ENCODE data around the gene DNAH8. TPM values are rescaled to one million over a fixed set of nuclear protein-coding genes. Genes with fewer than 3 reads are reported as not detected.

DNAH8 gene
- total RNA-seq, 1 experiment from 2014 or later: not detected

- no peak overlapping the region for H2AFZ ChIP-seq (ENCODE audit: low read depth, low read length, poor library complexity, severe bottlenecking)
- H3K27me3 ChIP-seq (ENCODE audit: insufficient read depth, low read length): no peaks in the 10 kb centered on the region
- no peak for DNase-seq (ENCODE audit: low read depth, low spot score)
- H3K9me3 ChIP-seq (ENCODE audit: control insufficient read depth in 1 of 2, insufficient read depth in 1 of 2, low read depth in 1 of 2, low read length in 2 of 2): no peaks in the 10 kb centered on the region
- H3K9ac ChIP-seq (ENCODE audit: low read length): no peak overlapping the region
- no peaks in the 10 kb centered on the region for H3K9me2 ChIP-seq (ENCODE audit: insufficient read depth)
- 0 out of 2 replicates have a peak, but pooled peaks cover 5% of the 10 kb centered on the region for H4K20me1 ChIP-seq (ENCODE audit: insufficient read depth)
- intact Hi-C loops (cut with micrococcal nuclease): no loop called here
- no peaks in the 10 kb centered on the region for H3K4me1 ChIP-seq (ENCODE audit: control insufficient read depth in 1 of 2, insufficient read depth in 2 of 2, low read length in 2 of 2)
- H3K27ac ChIP-seq (ENCODE audit: low read depth, low read length): no peak overlapping the region
- CTCF ChIA-PET: no interaction called here
- no peak for ATAC-seq
- BruUV-seq (replicated peaks): no TSS peak
- peaks cover 16 to 36% of the 10 kb centered on the region in 2 experiments for H3K36me3 ChIP-seq (ENCODE audit: control insufficient read depth in 1 of 2, insufficient read depth in 2 of 2, low read length in 2 of 2)
- H3K4me2 ChIP-seq (ENCODE audit: low read length): no peak overlapping the region
- TF ChIP-seq POLR2A (IDR thresholded peaks at IDR 0.05; ENCODE audit: borderline replicate concordance, extremely low read depth, insufficient read depth, insufficient read length) (no peak), JUND (IDR thresholded peaks at IDR 0.05) (no peak), TCF7L2 (IDR thresholded peaks at IDR 0.05; ENCODE audit: borderline replicate concordance, extremely low read depth, insufficient read depth, insufficient read length) (no peak), CEBPB (IDR thresholded peaks at IDR 0.05; ENCODE audit: low read depth) (no peak), RAD21 (IDR thresholded peaks at IDR 0.05; ENCODE audit: low read depth) (no peak), REST (IDR thresholded peaks at IDR 0.05; ENCODE audit: low read depth) (no peak), SRF (IDR thresholded peaks at IDR 0.05; ENCODE audit: low read depth) (no peak), MAX (IDR thresholded peaks at IDR 0.05) (no peak), ELF1 (IDR thresholded peaks at IDR 0.05; ENCODE audit: borderline replicate concordance, low read depth) (no peak), SIN3A (IDR thresholded peaks at IDR 0.05; ENCODE audit: low read depth) (no peak), ZFX (IDR thresholded peaks at IDR 0.05) (no peak), YY1 (IDR thresholded peaks at IDR 0.05; ENCODE audit: extremely low read depth, insufficient replicate concordance, low read depth, low read length) (no peak)
- TF ChIP-seq, protein P1, sequence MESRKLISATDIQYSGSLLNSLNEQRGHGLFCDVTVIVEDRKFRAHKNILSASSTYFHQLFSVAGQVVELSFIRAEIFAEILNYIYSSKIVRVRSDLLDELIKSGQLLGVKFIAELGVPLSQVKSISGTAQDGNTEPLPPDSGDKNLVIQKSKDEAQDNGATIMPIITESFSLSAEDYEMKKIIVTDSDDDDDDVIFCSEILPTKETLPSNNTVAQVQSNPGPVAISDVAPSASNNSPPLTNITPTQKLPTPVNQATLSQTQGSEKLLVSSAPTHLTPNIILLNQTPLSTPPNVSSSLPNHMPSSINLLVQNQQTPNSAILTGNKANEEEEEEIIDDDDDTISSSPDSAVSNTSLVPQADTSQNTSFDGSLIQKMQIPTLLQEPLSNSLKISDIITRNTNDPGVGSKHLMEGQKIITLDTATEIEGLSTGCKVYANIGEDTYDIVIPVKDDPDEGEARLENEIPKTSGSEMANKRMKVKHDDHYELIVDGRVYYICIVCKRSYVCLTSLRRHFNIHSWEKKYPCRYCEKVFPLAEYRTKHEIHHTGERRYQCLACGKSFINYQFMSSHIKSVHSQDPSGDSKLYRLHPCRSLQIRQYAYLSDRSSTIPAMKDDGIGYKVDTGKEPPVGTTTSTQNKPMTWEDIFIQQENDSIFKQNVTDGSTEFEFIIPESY (IDR thresholded peaks at IDR 0.05; ENCODE audit: extremely low read depth, insufficient replicate concordance, low read length): no peak
- peaks cover 50% of the 10 kb centered on the region for H3K79me2 ChIP-seq (ENCODE audit: insufficient read depth, low read length)
- RAD21 ChIA-PET (ENCODE audit: low non-redundant PET in 1 of 2, low total read pairs in 2 of 2, uncharacterized antibody in 2 of 2, unreplicated experiment in 2 of 2): no interaction called here
- POLR2A ChIA-PET: no interaction called here
- no peak overlapping the region for H3K4me3 ChIP-seq (replicated peaks in 1 of 2; ENCODE audit: low read depth in 1 of 2, low read length in 2 of 2)
Measured at GRCh38 chr6:38684237-38684636, 30.9 kb upstream of the DNAH8 start.
